Activated naive CD8-positive, alpha-beta T cell treated with anti-CD3 and anti-CD28 coated beads for 36 hours (primary cell): Measurements from ENCODE around the gene EID3. TPM values are rescaled to one million over a fixed set of nuclear protein-coding genes. Genes with fewer than 3 reads are reported as not detected.
"Not testable (repeated sequence)": the region's sequence is repeated elsewhere in the genome, so short reads cannot be mapped to it uniquely, and the experiment has no call there.

Experiments
- DNase-seq: peaks from one replicate; pipeline ENCODE4 v3.0.0; 2021
- H3K27ac Mint-ChIP-seq: one replicate; pipeline ENCODE4 v1.8.0; 2022; ENCODE audit warnings: mild to moderate bottlenecking, moderate library complexity, mixed read lengths
- H3K27me3 Mint-ChIP-seq: one replicate; pipeline ENCODE4 v1.8.0; 2022; ENCODE audit warnings: mild to moderate bottlenecking, mixed read lengths
- H3K36me3 Mint-ChIP-seq: one replicate; pipeline ENCODE4 v1.8.0; 2021; ENCODE audit warnings: mild to moderate bottlenecking, mixed read lengths
- H3K4me1 Mint-ChIP-seq: one replicate; pipeline ENCODE4 v1.8.0; 2021; ENCODE audit warnings: mixed read lengths
- H3K4me3 Mint-ChIP-seq: one replicate; pipeline ENCODE4 v1.8.0; 2022; ENCODE audit warnings: mild to moderate bottlenecking, moderate library complexity, mixed read lengths
- H3K9me3 Mint-ChIP-seq: one replicate; pipeline ENCODE4 v1.8.0; 2022; ENCODE audit warnings: mixed read lengths
- total RNA-seq, 2 experiments: library from RNA; stranded (reverse); gene quantifications; one replicate each; pipeline ENCODE4 v1.2.3, GENCODE V29; 2021

Gene EID3
- total RNA-seq: 1 to 10 TPM; 5.7 to 6.4 TPM

DNA sequence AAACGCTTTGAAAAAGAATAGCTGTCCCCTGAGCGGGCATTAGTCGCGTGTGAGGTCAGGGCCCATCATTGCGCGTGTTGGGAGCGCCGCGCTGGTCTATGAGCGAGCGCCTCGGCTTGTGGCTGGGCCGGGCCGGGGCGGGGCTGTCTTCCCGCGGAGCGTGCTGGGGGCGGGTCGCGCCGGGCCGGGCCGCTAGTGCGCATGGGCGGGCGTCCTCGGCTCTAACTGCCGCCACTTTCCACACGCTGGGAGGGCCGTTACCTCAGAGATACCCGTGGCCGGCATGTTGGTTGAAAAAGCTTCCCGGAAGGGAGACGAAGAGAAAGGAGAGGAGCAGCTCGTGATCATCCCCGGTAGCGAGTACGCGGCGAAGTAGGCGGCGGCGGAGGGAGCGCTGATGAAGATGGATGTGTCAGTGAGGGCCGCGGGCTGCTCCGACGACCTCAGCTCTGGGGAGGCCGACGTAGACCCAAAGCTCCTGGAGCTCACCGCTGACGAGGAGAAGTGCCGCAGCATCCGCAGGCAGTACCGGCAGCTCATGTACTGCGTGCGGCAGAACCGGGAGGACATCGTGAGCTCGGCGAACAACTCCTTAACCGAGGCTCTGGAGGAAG is at the start of gene EID3:
Gene EID3, plus strand, starts transcription at position 202 of the 614 bp plus-strand sequence. Its CDS starts 196 bp downstream, at position 398.
- Mint-ChIP-seq H3K27me3 (no peaks in the 10 kb centered on the region), H3K4me1 (peaks cover 58% of the 10 kb centered on the region), H3K27ac (peak within 1 kb of the TSS; percentile 97), H3K9me3 (peaks cover 2% of the 10 kb centered on the region), H3K36me3 (peaks cover 56% of the 10 kb centered on the region), H3K4me3 (peak within 1 kb of the TSS; percentile 87)
- DNase-seq: peak; percentile 94

DNA sequence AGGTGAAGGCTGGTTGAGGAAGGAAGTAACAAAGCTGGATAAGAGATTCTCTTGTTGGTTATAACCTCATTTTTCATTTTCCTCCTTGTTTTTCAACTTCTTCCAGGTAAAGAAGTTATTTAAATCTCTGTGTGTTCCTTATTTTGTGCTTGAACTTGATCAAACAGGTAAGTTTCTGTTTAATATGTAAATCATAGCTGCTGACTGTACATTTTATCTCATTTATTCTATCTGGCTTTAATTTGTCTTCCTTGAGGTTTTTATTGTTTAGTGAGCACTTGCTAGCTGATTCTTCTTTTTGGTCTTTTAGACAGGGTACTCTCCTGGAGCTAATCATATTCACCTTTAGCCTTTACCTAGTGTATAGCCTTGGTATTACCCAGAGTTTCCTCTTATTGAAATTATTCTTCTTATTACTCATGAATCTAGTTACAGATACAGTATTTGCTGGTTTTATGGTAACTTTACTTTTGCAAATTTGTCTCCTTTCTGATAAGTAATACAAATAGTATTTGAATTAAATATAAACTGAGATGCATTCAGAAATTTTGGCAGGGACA is 45.5 kb upstream of the EID3 start:
- no peak for DNase-seq
- no peaks in the 10 kb centered on the region for H3K36me3 Mint-ChIP-seq
- peaks cover 4% of the 10 kb centered on the region for H3K27me3 Mint-ChIP-seq
- no peaks in the 10 kb centered on the region for H3K4me1 Mint-ChIP-seq
- no peak overlapping the region for H3K4me3 Mint-ChIP-seq
- H3K27ac Mint-ChIP-seq: no peak overlapping the region
- no peaks in the 10 kb centered on the region for H3K9me3 Mint-ChIP-seq

DNA sequence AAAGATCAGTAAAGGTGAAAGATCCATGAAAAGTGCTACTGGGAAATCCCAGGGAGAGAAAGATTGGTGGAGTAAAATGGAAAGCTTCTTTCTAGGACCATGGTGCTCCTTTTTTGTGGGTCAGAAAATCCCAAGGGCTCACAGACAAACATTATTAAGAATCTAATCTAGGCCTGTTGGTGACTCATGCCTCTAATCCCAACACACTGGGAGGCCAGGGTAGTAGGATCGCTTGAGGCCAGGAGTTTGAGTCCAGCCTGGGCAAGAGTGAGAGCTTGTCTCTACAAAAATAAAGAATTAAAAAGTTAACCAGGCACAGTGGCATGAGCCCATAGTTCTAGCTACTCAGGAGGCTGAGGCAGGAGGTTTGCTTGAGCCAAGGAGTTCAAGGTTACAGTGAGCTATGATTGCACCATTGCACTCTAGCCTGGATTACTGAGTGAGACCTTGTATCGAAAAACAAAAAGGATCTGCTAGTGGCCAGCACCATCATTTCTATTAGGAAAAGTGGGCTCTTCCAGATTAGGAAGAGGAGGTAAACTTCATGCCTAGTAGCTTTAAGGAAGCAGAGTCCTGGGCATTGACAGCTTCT is 45.0 kb upstream of the EID3 start:
- Mint-ChIP-seq H3K4me1 (no peaks in the 10 kb centered on the region), H3K36me3 (no peaks in the 10 kb centered on the region), H3K27ac (no peak overlapping the region), H3K9me3 (no peaks in the 10 kb centered on the region), H3K4me3 (no peak overlapping the region), H3K27me3 (peaks cover 4% of the 10 kb centered on the region)
- DNase-seq: no peak

DNA sequence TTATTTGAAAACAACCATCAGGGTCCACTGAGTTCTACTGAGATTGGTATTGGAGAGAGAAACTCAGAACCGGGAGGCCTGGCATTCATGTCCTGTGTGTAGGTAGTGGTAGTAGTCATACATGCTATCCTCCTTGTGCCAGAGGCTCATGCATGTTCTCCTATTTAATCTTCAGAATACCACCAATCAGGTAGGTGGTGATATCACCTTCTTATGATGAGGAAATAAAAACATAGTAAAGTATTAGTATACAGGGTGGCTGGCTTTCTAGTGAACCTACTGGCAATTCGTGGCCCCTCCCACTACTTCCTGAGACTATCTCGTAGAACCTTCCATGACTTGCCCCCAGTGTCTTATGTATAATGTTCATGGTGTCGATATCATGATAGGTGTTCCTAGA is 40.5 kb upstream of the EID3 start:
- Mint-ChIP-seq H3K9me3 (no peaks in the 10 kb centered on the region), H3K27ac (no peak overlapping the region), H3K36me3 (no peaks in the 10 kb centered on the region), H3K4me3 (no peak overlapping the region), H3K4me1 (no peaks in the 10 kb centered on the region), H3K27me3 (peaks cover 2% of the 10 kb centered on the region)
- no peak for DNase-seq

DNA sequence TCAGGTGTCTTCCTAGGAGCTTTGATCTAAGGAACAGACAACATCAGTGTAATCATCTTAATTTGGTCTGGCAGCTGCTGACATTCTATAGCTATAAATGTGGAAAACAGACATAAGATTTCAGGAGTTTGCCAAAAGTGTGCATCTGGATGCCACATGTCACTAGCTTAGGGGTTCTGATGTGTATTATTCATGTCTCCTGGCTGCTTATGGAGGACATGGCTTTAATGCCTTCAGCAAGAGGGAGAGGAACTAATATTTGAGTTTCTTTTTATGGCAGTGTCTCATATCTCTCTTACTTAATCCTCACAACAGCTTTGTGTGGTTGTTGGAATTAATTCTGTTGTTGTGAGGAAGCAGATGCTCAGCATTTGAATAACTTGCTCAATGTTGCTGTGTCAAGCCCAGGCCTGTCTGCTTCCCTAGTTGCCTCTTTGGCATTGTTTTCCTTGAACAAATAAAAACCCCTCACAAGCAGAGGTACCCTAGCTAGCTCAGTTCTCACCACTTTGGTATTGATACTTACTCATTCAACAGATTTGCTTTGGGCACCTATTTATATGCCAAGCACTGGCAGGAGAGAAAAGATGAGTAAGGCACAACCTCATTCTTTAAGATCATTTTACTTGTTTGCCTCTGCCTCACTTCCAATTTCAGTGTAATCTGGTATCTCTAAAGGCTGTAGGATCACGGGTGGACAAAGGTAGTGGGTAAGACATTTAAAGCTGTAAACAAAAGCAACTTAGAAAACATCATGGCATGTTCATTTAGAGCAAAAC is 39.8 kb upstream of the EID3 start:
- Mint-ChIP-seq H3K4me1 (no peaks in the 10 kb centered on the region), H3K27me3 (no peaks in the 10 kb centered on the region), H3K27ac (no peak overlapping the region), H3K9me3 (no peaks in the 10 kb centered on the region), H3K36me3 (no peaks in the 10 kb centered on the region), H3K4me3 (no peak overlapping the region)
- no peak for DNase-seq

DNA sequence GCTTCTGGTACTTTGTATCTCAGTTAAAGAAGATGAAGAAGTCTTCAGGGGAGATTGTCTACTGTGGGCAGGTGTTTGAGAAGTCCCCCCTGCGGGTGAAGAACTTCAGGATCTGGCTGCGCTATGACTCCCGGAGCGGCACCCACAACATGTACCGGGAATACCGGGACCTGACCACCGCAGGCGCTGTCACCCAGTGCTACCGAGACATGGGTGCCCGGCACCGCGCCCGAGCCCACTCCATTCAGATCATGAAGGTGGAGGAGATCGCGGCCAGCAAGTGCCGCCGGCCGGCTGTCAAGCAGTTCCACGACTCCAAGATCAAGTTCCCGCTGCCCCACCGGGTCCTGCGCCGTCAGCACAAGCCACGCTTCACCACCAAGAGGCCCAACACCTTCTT is 38.1 kb upstream of the EID3 start:
- not testable (repeated sequence) for H3K36me3 Mint-ChIP-seq, H3K4me3 Mint-ChIP-seq, H3K9me3 Mint-ChIP-seq, H3K27ac Mint-ChIP-seq, H3K4me1 Mint-ChIP-seq, H3K27me3 Mint-ChIP-seq, DNase-seq

DNA sequence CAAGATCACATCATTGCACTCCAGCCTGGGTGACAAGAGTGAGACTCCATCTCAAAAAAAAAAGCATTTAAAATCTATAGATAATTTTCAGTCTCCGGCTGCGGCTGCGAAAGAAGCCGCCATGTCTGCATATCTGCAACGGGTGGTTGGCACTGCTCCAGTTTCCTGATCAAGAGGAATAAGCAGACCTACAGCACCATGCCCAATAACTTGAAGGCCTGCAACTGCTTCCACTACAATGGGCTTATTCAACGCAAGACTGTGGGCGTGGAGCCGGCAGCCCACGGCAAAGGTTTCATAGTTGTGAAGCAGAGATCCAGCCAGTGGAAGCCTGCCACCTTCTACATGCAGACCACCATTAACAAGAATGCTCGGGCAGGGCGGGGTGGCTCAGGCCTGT is 30.6 kb upstream of the EID3 start:
- DNase-seq: no peak
- H3K27ac Mint-ChIP-seq: no peak overlapping the region
- no peaks in the 10 kb centered on the region for H3K4me1 Mint-ChIP-seq
- no peaks in the 10 kb centered on the region for H3K9me3 Mint-ChIP-seq
- H3K27me3 Mint-ChIP-seq: no peaks in the 10 kb centered on the region
- H3K36me3 Mint-ChIP-seq: no peaks in the 10 kb centered on the region
- no peak overlapping the region for H3K4me3 Mint-ChIP-seq

DNA sequence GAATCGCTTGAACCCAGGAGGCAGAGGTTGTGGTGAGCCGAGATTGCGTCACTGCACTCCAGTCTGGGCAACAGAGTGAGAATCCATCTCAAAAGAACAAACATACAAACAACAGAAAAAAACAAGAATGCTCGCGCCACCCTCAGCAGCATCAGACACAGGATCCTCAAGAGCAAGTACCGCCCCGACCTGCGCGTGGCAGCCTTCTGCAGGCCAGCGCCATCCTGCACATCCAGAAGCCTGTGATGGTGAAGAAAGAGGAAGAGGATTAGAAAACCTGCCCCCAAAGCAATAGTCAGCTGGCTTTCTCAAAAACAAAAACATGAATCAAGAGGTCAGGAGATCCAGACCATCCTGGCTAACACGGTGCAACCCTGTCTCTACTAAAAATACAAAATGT is 30.0 kb upstream of the EID3 start:
- no peak for DNase-seq
- Mint-ChIP-seq H3K4me3 (no peak overlapping the region), H3K36me3 (no peaks in the 10 kb centered on the region), H3K27ac (no peak overlapping the region), H3K4me1 (no peaks in the 10 kb centered on the region), H3K27me3 (no peaks in the 10 kb centered on the region), H3K9me3 (no peaks in the 10 kb centered on the region)

DNA sequence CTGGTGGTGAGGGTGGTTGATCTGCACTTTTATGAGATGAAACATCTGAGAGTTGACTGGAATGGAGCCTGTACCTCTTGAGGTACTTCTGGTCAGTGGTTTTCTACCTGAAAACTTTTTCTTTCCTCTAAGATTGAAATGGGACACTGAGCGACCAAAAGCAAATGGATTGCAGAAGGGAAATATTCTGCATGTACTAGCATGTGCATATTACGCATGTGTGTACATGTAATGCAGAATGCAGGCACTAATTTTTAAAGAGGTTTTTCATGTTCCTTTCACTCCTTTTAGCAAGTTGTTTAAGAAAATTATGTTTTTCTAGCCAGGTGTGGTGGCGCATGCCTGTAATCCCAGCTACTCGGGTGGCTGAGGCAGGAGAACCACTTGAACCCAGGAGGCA is 28.7 kb upstream of the EID3 start:
- no peaks in the 10 kb centered on the region for H3K36me3 Mint-ChIP-seq
- H3K4me1 Mint-ChIP-seq: no peaks in the 10 kb centered on the region
- peaks cover 4% of the 10 kb centered on the region for H3K27me3 Mint-ChIP-seq
- no peak overlapping the region for H3K27ac Mint-ChIP-seq
- DNase-seq: no peak
- no peaks in the 10 kb centered on the region for H3K9me3 Mint-ChIP-seq
- H3K4me3 Mint-ChIP-seq: no peak overlapping the region

DNA sequence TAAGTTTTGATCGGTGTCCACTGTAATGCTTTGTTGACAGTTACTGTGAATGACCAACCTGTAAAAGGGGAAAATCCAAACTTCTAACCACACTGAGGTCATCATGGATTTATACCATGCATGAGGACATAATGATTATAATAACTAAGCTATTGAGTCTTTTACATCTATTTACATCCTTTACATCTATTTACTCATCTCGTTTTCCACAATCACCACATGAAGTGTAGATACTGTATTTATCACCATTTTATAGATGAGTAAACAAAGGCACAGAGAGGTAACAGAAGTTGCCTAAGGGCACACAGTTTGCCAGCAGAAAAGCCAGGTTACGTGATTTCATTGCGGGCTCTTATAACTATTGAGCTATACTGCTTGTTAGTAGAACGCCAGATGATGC is 27.9 kb upstream of the EID3 start:
- Mint-ChIP-seq H3K9me3 (no peaks in the 10 kb centered on the region), H3K36me3 (peaks cover 2% of the 10 kb centered on the region), H3K27me3 (peaks cover 4% of the 10 kb centered on the region), H3K4me1 (peaks cover 2% of the 10 kb centered on the region), H3K4me3 (no peak overlapping the region), H3K27ac (no peak overlapping the region)
- no peak for DNase-seq

DNA sequence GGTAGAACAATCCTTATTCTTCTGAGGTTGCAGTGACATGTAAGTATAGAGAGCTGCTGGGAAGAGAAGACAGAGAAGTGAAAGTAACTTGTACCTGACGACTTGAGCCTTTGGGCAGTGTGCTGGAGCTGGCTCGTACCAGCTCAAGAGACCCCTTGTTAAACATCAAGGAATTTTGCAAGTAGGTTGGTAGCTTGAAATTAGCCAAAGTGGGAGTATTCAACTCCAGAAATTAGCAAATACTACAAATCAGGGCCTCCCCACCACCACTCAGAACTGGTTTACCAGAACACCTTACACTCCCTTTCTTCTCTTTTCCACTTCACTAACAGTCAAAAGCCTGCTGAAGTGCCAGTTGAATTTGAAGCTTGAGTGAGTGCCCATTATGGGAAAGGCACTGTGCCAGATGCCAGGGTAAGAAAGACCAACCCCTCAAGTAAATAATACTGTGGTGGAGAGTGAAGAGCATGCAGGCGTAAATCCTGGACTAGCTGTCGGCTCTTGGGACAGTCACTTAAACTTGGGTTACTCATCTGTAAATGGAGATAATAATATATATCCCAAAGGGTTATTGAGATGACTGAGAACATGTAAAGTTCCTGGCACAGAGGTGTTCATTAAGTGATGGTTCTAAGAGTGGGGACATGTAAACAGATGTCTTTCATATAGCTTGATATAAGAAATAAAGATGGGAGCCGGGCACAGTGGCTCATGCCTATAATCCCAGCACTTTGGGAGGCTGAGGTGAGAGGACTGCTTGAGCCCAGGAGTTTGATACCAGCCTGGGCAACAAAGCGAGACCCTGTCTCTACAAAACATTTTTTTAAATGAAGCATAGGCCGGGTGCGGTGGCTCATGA is 27.0 kb upstream of the EID3 start:
- Mint-ChIP-seq H3K9me3 (no peaks in the 10 kb centered on the region), H3K4me1 (peaks cover 6% of the 10 kb centered on the region), H3K27ac (no peak overlapping the region), H3K4me3 (peak overlapping the region; percentile 40), H3K27me3 (peaks cover 4% of the 10 kb centered on the region), H3K36me3 (peaks cover 2% of the 10 kb centered on the region)
- no peak for DNase-seq

DNA sequence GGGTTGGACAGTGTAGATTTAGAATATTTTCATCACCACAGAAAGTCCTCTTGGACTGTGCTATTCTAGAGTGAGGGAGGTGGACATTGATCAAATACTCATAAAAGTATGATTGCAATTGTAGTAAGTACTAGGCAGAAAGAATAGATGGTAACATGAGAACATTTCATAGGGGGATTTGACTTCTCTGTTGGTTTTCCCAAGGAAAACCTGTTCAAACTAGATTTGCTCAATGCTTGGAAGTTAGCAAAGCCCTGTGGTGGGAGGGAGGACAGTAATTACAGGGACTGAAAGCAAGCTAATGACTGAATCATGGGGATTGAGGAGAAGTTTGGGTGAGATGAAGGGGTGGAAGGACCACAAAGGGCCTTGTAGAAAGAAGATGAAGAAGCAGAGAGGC is 24.4 kb upstream of the EID3 start:
- Mint-ChIP-seq H3K27ac (no peak overlapping the region), H3K27me3 (peaks cover 7% of the 10 kb centered on the region), H3K4me3 (no peak overlapping the region), H3K36me3 (peaks cover 2% of the 10 kb centered on the region), H3K4me1 (peaks cover 6% of the 10 kb centered on the region), H3K9me3 (no peaks in the 10 kb centered on the region)
- no peak for DNase-seq

DNA sequence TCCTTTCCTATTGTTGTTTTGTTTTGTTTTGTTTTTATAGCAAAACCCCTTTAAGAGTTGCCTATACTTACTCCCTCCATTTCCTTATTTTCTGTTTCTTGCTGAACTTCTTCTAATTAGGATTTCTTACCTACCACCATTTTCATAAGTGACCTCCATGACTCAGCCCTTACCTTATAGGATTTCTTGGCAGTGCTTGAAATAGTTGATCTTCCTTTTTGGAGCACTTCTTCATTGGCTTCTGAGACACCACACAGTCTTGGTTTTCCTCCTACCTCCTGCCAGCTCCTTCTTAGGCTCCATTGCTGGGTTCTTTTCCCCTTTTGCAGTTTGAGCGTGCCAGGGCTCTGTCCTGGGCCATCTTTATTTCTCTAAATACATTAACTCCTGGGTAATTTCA is 23.4 kb upstream of the EID3 start:
- H3K27me3 Mint-ChIP-seq: peaks cover 7% of the 10 kb centered on the region
- no peak overlapping the region for H3K27ac Mint-ChIP-seq
- H3K9me3 Mint-ChIP-seq: no peaks in the 10 kb centered on the region
- no peak overlapping the region for H3K4me3 Mint-ChIP-seq
- H3K4me1 Mint-ChIP-seq: peaks cover 6% of the 10 kb centered on the region
- DNase-seq: no peak
- H3K36me3 Mint-ChIP-seq: peaks cover 2% of the 10 kb centered on the region

DNA sequence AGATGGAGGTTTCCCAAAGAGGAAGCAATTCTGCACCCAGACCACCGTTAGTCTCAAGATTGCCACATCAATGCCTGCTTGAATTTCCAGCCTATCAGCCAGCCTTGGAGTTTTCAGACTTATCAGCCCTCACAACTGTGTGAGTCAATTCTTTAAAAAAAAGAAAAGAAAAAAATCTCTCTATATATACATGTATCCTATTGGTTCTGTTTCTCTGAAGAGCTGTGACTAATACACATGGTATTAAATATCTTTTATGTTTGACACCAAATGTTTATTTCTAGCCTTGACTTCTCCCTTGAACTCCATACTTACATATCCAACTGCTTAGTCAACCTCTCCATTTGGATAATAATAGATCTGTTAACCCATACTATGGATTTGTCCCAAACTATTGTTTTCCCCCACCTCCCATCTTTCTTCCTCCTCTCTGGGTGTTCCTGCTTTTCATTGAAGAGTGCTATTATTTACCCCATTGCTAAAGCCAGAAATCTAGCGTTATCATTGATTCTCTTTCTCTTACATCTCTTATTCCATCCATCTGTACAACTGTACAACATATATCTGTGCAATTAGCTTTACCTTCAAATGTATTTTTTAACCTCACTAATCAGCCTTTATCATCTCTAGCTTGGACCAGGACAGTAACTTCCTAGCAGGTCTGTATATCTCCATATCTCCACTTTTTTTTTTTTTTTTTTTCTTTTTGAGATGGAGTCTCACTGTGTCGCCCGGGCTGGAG is 22.7 kb upstream of the EID3 start:
- Mint-ChIP-seq H3K36me3 (peaks cover 2% of the 10 kb centered on the region), H3K27me3 (peaks cover 7% of the 10 kb centered on the region), H3K4me3 (no peak overlapping the region), H3K27ac (no peak overlapping the region), H3K9me3 (no peaks in the 10 kb centered on the region), H3K4me1 (peaks cover 11% of the 10 kb centered on the region)
- DNase-seq: no peak
